ENCODE measurements around the gene PRKCE.

The PRKCE gene

DNA sequence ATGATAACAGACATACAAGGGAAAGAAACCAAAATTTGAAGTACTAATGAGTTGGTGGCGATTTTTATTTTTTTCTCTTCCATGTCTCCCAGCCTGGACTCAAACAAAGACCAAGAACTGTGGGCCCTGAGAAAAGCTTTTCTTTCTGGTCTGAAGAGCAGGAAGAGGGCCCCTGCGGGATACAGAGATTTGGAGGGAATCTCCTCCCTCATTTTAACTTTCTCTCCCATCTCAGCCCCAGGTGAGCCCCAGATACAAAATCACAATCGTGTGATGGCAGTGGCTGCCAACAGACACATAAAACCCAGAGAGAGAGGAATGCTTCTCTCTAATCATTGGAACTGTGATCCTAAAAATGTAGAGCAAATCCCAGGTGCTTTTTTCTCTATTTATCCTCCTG is 19.5 kb upstream of the PRKCE start:
- no peak for DNase-seq (ENCODE audit: low read depth)

GRCh38 chr2:45634223-45634622 is 17.3 kb upstream of the PRKCE start:
- no peak for DNase-seq (ENCODE audit: low read depth)

DNA sequence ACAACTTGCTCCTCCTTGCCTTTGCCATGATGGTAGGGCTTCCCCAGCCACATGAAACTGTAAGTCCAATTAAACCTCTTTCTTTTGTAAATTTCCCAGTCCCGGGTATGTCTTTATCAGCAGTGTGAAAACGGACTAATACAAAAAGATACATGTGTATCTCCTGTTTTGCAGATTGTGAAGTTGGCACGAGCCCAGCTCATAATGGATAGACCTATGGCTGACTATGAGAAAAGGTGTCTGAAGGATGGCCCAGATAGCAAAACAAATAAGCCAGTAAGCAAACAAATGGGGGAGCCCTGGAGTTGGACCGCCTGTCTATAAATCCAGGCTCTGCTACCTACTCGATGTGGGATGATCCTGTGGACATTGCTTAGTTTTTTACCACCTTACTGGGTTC is 15.5 kb upstream of the PRKCE start:
- no peak for DNase-seq (ENCODE audit: low read depth)

GRCh38 chr2:45637440-45637839 is 14.0 kb upstream of the PRKCE start:
- DNase-seq (ENCODE audit: low read depth), result no peak

- DNase-seq (ENCODE audit: low read depth), result no peak
Measured at GRCh38 chr2:45640576-45640975, 10.9 kb upstream of the PRKCE start.

- no peak for DNase-seq (ENCODE audit: low read depth)
Measured at GRCh38 chr2:45643095-45643494, 8.4 kb upstream of the PRKCE start.

- peak; percentile 77 for DNase-seq (ENCODE audit: low read depth)
Measured at GRCh38 chr2:45643543-45644542, 7.6 kb upstream of the PRKCE start.

DNA sequence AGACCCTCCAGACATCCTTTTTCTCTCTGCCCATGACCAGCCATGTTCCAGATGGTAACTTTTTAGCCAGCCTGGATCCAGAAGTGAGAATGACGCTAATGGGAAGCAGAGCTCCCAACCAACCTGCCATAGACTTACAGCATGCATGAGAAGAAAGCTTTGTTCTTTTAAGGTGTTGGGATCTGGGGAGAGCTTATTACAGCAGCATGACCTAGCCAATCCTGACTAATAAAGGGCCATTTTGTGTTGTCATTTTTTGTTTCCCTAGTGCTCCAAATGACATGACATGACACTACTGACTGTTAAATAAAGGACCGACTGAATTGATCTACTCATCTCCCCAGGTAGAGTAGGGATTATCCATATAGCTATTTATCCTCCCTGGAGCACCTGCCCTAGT is 5.2 kb upstream of the PRKCE start:
- no peak for DNase-seq (ENCODE audit: low read depth)

GRCh38 chr2:45647356-45647755 is 4.1 kb upstream of the PRKCE start:
- DNase-seq (ENCODE audit: low read depth), result no peak

DNA sequence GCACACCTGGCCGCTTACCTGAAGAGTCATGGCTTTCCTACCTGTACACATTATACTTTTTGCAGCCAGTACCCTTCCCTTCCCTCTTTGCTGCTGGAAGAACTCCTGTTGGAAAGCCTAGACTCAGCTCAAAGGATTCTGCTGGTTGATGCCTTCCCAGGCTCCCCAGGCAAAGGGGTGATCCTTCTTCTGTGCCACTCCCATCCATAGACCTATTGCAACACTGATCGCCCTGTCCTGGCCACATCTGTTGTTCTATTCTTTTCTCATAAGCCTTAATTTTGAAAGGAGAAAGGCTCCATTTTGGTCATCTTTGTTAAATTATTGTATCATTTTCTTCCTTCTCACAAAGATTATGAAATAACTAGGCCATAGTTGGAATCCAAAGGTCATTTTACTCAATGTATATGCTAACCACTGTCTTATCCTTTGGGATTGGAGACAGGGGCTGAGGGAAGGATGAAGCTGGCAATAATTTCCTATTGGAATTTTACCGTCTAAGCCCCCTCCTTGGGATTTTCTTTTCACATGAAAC is 3.4 kb upstream of the PRKCE start:
- DNase-seq (ENCODE audit: low read depth), result no peak

DNA sequence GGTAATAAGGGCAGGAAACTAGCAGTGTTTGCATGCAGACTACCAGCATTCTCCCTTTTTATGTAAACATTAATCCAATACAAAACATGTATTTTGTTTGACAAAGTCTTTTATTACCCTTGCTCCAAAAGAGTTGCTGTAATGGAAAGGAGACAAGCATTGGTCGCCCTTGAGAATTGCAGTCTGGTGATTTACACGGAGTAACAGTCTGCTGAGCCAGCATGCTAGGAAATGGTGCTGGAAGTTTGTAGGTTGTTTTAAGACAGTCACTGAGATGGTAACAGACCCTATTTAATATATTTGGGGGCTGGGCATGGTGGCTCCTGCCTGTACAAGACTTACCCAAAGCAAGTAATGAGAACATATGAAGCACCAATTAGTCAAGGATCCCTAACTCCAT is 2.8 kb upstream of the PRKCE start:
- no peak for DNase-seq (ENCODE audit: low read depth)

DNA sequence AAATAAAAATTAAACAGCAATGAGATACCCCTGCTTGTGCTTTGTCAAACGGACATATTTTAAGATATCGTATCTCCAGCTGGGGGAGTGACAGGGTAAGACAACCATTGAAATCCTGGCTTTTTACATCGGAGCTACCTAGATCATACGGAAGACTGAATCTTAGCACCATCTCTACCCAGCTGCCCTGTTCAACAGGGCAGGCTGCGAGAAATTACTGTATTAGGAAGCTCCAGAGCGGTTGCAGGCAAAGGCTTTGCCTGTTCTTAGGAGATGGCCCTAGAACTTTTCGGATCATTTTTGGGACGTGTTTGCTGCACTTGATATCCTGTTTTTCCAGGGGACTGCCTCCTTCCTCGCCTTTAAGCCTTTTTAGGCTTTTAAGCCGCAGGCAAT is 2.0 kb upstream of the PRKCE start:
- DNase-seq (ENCODE audit: low read depth), result no peak

DNA sequence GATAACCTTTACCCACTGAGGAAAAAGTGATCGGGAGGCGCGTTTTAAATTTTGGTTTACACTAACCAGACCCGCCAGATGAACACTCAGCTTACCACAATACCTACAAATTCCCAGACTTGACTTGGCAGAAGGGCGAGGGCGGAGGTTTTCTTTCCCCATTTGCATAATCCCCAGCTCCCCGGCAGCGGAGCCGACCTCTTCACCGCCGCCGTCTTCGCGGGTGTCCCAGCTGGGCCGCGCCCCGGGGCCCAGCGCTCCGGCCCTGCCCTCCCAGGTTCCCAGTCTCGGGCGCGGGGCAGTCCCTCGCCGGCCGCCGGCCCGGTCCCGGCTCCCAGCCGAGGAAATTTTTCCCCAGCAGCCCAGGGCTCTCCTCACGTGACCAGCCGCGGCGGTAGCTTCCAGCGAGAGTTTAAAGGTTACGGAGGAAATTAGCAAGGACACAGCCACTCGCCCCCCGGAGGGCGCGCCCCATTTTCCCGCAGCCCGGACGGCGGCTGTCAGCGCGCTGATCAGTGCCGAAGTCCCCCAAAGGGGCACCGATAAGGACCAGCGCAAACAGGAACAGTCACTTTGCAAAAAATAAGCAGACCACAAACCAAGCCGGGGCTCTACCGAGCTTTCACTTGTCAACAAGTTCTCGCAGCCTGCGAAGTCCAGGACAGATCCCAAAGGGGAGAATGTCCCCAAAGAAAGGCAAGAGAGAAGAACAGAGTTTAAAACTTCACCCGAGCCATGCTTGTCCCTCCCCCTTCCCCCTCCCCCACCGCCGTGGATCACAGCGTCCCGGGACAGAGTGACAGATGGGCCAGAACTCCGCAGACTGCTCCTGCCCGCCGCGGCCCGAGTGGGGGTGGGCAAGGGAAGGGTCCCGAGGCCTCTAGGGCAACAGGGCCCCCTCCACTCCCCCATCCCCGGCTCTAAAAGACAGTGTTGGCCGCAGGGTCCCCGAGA is 1.3 kb upstream of the PRKCE start:
- DNase-seq (ENCODE audit: low read depth), result no peak

DNA sequence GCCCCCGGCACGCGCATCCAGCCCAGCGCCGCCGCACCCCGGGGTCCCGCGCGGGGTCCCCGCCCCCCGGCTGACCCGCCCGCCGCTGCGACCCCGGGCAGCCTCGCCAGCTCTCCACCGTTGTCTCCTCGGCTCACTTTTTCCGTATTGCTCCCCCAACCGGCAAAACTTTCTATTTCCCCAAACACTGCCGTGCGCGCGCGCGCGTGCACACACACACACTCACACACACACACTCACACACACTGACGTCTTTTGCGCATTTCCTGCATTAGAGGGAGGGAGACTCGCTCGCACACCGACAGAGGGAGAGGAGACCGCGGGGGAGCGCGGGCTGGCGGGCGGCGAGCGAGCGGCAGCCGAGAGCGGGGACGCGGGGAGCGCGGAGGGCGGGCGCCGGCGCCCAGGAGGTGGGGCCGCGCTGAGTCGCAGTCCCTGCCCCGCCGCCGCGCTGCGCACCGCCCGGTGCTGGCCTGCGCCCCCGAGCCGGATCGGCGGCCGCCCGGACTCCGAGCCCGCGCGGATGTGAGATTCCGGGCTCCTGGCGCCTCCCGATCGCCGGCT is 542 bp upstream of the PRKCE start:
- DNase-seq (ENCODE audit: low read depth), result peak; percentile 72

- DNase-seq (ENCODE audit: low read depth), result no peak
Measured at GRCh38 chr2:45652090-45653031, 886 bp downstream of the PRKCE start.

DNA sequence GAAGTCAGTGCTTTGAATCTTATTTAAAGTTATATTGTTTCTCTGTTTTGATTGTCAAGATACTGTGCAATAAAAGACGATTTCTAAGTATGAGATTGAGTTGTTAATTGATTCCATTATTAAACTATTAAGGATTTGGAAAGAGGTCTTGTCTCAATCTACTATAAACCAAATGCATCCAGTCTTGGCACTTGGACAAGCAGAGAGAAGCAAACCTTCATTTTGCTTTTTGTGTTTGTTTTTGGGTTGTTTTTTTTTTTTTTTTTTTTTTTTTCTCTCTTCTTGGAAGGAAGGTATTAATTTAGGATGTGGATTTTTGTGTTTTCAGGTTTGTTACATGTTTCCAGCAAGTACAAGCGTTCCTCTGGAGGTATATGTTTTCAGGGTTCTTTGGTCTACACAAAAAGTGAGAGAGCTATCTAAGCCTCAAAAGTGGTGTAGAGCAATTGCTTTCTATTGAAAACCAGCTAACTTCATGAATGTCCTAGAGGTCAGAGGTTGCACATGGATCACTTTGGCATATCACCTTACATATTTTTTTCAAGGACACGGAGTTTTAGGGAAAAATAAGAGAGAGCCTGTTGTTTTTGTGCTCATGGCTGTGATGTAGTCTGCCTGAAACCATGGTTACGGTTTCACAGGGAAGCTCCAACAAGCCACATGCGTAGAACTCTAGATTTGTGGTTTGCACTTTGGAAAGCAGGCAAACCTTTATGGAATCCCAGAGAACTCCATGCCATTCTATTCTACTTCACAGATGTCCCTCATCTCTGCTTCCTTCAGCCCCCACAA is 1.8 kb downstream of the PRKCE start:
- DNase-seq (ENCODE audit: low read depth), result no peak

GRCh38 chr2:45654250-45654649 is 2.8 kb downstream of the PRKCE start:
- no peak for DNase-seq (ENCODE audit: low read depth)

GRCh38 chr2:45661828-45662227 is 10.4 kb downstream of the PRKCE start:
- DNase-seq (ENCODE audit: low read depth), result no peak

DNA sequence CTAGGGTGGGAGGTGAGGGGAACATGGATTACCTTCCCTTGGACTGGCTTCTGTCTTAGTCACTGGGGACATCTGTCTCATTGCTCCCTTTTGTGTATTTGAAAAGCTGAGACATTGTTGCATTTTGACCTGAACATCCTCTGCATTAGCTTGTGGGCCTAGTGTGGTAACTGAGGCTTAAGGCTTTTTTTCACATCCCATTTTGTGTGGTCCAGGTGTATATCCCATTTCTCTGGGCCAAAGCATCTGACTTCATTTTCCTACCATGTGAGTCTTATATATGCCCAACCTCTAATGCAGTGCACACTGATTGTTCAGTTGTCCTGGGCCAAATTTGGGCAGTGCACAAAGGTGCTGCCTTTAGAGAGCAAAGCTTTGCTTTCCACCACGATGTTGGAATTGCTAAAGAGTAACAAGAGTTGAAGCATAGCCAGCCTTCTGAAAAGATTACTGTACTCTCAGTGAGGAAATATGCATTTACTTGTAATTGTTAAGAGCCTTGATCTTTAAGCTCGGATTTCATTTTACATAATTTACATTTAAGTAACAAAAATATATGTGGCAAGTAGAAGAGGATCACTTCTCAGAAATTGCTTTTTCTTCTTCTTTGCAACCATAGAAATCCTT is 13.3 kb downstream of the PRKCE start:
- no peak for DNase-seq (ENCODE audit: low read depth)

- no peak for DNase-seq (ENCODE audit: low read depth)
Measured at GRCh38 chr2:45668509-45668908, 17.0 kb downstream of the PRKCE start.

Data from stimulated activated CD8-positive, alpha-beta memory T cell treated with anti-CD3 and anti-CD28 coated beads, Interleukin-15, amount 100 ng/mL, for 24 hours (primary cell).